HG03354 (cell line): Measurements from ENCODE around the gene CEP112.
"Not testable (repeated sequence)": the region's sequence is repeated elsewhere in the genome, so short reads cannot be mapped to it uniquely, and the experiment has no call there.

Source experiments
- ATAC-seq: cut with Tn5 transposase; IDR thresholded peaks from one replicate; pipeline ENCODE4 v1.9.1; 2021; ENCODE audit warnings: mild to moderate bottlenecking; ENCODE audit not compliant: unreplicated experiment, poor library complexity, severe bottlenecking

Gene CEP112

GRCh38 chr17:65683428-65683827 is 508.5 kb downstream of the CEP112 start:
- ATAC-seq, result no peak

GRCh38 chr17:65681763-65682162 is 510.2 kb downstream of the CEP112 start:
- ATAC-seq, result not testable (repeated sequence)

- no peak for ATAC-seq
Observed at GRCh38 chr17:65679165-65679845, 512.6 kb downstream of the CEP112 start.

- ATAC-seq, result no peak
Observed at GRCh38 chr17:65678546-65678945, 513.4 kb downstream of the CEP112 start.

GRCh38 chr17:65677932-65678331 is 514.0 kb downstream of the CEP112 start:
- ATAC-seq, result no peak

GRCh38 chr17:65674246-65675045 is 517.5 kb downstream of the CEP112 start:
- ATAC-seq, result no peak

- ATAC-seq, result no peak
Observed at GRCh38 chr17:65670667-65671371, 521.1 kb downstream of the CEP112 start.

- no peak for ATAC-seq
Observed at GRCh38 chr17:65668211-65668610, 523.7 kb downstream of the CEP112 start.

GRCh38 chr17:65667656-65668055 is 524.3 kb downstream of the CEP112 start:
- ATAC-seq, result no peak

GRCh38 chr17:65666876-65667321 is 525.0 kb downstream of the CEP112 start:
- ATAC-seq, result no peak

- no peak for ATAC-seq
Observed at GRCh38 chr17:65665966-65666365, 526.0 kb downstream of the CEP112 start.

GRCh38 chr17:65664696-65665095 is 527.2 kb downstream of the CEP112 start:
- ATAC-seq, result no peak

- ATAC-seq, result no peak
Observed at GRCh38 chr17:65664266-65664665, 527.7 kb downstream of the CEP112 start.

GRCh38 chr17:65662196-65662595 is 529.7 kb downstream of the CEP112 start:
- no peak for ATAC-seq

- no peak for ATAC-seq
Observed at GRCh38 chr17:65660947-65661346, 531.0 kb downstream of the CEP112 start.

GRCh38 chr17:65660078-65660477 is 531.9 kb downstream of the CEP112 start:
- ATAC-seq, result no peak

- no peak for ATAC-seq
Observed at GRCh38 chr17:65659512-65659911, 532.4 kb downstream of the CEP112 start.

- no peak for ATAC-seq
Observed at GRCh38 chr17:65657251-65657828, 534.6 kb downstream of the CEP112 start.

- peak; percentile 79 for ATAC-seq
Observed at GRCh38 chr17:65656390-65657250, 535.3 kb downstream of the CEP112 start.
